Hepatic stellate cell (primary cell): ENCODE measurements around the gene FGGY.

Experiments
- DNase-seq: peaks from one replicate; pipeline ENCODE4 v3.0.0; 2011; ENCODE audit warnings: low spot score

The FGGY gene

GRCh38 chr1:59680044-59680443, 383.1 kb downstream of the FGGY start:
- DNase-seq, result no peak

DNA sequence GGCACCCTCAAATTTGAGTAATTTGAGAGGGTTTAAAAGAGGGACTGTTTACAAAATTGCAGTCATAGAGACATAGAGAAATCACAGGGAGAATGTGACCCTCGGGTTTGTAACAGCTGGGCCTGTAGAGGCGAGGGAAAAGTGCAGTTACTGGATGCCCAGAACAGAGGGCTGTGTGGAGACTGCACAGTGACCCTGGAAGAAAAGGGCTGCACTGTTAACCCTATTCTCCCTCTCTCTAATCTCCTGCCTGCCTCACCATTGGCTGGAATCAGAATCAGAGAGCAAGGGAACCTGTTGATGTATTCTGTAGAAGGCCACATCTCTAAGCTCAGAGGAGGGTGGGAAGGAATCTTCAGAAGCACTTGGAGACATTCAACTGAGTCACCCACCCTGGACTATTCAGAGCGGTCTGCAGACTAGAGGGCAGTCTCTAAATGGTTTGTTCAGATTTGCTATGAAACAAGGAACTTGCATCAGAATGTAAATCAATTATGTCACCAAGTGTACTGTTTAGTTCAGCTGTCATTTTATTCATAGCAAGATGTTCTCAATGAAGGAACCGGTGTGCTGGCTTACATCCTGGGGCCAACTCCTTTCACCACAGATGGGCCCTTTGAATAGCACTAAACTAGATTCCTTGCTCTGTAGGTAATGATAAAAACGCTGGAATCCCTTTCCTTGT, 385.6 kb downstream of the FGGY start:
- DNase-seq, result no peak

GRCh38 chr1:59683197-59683596, 386.3 kb downstream of the FGGY start:
- no peak for DNase-seq

DNA sequence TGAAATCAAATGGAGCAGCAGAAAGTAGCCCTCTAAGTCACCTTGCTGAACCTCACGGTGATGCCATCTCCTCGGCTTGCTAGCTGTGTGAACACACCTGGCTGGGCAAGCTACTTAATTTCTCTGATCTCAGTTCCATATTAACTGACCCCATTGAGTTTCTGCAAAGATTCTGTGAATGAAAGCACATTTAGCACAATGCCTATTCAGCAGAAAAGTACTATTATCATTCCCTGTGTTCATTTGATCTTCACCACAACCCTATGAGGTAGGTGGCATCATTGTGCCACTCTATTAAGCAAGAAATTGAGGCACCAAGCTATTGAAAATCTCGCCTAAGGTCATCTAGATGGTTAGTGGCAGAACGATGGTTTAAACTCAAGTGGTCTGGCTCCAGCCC, 387.8 kb downstream of the FGGY start:
- DNase-seq, result no peak

- DNase-seq, result no peak
Measured at GRCh38 chr1:59685101-59685500, 388.2 kb downstream of the FGGY start.

- no peak for DNase-seq
Measured at GRCh38 chr1:59685666-59686065, 388.8 kb downstream of the FGGY start.

- DNase-seq, result no peak
Measured at GRCh38 chr1:59686170-59686569, 389.3 kb downstream of the FGGY start.

DNA sequence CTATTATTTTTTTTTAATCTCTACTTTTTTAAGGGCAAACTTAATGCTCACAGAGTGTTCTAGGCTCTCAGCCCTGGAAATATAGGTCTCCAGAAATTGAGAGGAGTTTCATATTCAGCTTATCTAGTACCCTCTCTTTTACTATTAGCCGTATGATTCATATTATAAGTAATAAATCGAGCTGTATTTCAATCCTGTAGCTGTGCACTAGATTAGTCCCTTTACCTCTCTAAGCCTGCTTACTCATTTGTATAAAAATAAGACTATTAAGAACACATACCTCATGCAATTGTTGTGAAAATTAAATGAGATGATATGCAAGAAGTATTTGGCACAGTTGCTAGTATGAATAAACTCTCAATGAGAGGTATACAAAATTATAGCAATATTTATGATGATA, 389.7 kb downstream of the FGGY start:
- DNase-seq, result no peak

DNA sequence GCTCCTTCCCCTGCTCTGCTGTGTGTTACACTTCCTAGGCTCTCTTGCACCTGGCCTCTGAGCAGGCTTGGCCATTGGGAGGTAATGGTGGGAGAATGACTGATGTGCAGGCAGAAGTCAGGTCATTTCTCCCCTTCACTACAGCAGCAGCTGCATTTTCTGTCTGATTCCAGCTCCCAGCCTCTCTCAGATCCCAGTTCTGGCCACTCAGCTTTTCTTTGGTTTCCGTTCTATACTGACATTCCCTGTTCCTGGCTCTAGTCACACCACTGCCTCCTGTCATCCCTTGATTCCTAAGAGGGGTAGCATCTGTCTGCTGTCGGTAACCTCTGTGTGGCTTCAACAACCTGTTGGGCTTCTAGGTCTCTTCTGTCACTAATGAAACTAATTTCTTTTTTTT, 390.2 kb downstream of the FGGY start:
- no peak for DNase-seq

- DNase-seq, result no peak
Measured at GRCh38 chr1:59688976-59689375, 392.1 kb downstream of the FGGY start.

GRCh38 chr1:59689730-59690129, 392.8 kb downstream of the FGGY start:
- DNase-seq, result no peak

- no peak for DNase-seq
Measured at GRCh38 chr1:59690171-59690930, 393.5 kb downstream of the FGGY start.

- no peak for DNase-seq
Measured at GRCh38 chr1:59691261-59691660, 394.4 kb downstream of the FGGY start.

- peak; percentile 40 for DNase-seq
Measured at GRCh38 chr1:59692591-59692990, 395.7 kb downstream of the FGGY start.

- no peak for DNase-seq
Measured at GRCh38 chr1:59693406-59693805, 396.5 kb downstream of the FGGY start.

DNA sequence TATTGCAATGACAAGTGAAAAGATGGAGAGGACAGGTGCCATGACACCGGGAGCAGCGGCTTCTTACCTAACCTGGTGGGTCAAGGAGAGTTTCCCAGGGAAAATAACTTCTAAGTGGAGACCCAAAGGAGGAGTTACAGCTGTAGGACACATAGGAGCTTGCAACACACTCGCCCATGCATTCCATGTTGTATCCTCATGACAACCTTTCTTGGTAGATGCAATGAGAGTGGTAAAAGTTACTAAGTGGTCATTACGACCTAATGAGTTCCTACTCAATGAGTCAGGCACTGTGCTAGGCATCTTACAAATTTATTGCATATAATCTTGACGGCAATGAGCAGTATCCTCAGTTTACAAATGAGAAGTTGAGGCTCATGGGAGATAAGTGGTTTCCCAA, 398.4 kb downstream of the FGGY start:
- no peak for DNase-seq

- no peak for DNase-seq
Measured at GRCh38 chr1:59696421-59697115, 399.7 kb downstream of the FGGY start.

DNA sequence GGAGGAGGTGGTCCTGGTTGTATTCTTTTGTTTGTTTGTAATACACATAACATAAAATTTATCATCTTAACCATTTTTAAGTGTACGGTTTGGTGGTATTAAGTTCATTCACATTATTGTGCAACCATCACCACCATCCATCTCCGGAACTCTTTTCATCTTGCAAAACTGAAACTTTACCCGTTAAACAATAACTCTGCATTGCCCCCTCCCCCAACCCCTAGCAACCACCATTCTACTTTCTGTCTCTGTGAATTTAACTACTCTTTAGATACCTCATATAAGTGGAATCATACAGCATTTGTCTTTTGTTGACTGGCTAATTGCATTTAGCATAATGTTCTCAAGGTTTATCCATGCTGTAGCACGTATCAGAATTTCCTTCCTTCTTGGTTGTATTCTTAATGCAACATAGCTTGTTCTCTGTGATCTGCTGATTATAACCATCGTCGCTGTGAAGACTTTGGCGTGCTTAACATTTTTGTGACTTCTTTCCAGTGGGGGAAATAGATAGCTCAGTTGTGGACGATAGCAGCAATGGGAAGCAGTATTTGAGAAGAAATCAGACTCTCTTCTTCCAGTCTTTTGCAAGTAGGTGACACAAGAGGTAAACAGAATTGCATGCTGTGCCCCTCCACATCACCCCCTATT, 400.4 kb downstream of the FGGY start:
- DNase-seq, result no peak

DNA sequence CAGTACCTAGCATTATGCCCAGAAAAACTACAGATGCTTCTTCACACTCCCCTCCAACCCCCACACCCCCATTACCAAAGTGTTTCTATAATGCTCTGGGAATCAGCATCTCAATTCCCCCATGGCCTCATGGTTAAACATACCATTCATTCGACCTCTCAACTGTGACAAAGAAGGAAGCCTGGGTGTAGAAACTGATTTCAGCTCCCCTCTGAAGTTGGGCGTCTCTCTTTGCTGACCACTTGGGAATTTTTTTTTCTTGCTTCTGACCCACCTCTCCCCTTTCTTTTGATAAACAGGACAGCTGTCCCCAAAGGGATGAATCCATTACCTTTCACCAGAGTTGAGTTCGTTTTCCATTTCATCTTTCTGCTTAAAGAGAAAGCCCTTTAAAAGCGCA, 401.5 kb downstream of the FGGY start:
- DNase-seq, result no peak

DNA sequence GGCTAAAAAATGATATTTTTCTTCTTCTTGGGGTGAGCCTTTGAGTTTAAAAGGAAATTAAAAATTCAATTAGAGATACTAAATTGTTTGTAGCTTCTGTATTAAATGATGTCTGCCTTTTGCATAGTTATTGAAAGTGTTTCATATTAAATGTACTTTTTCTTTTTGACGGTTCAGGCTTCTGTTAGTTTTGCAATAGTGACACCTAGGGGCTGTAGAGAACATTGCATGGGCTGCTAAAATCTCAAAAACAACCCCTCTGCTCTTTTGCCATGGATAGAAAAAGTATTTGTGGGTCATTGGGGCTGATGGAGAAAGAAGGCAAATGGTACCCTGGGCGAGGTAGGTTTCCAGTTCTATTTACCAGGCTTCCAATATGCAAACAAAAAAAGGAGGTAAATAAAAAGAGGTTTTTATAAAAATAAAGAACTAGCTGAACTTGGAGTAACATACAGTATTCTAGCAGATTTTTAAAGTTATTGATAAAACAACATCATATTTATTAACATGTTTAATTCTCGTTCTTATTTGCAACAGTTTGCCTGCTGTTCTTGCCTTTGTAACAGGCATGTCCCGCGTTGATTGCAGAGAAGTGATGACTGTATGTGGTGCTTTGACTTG, 402.4 kb downstream of the FGGY start:
- peak; percentile 19 for DNase-seq

- no peak for DNase-seq
Measured at GRCh38 chr1:59701376-59701775, 404.5 kb downstream of the FGGY start.

DNA sequence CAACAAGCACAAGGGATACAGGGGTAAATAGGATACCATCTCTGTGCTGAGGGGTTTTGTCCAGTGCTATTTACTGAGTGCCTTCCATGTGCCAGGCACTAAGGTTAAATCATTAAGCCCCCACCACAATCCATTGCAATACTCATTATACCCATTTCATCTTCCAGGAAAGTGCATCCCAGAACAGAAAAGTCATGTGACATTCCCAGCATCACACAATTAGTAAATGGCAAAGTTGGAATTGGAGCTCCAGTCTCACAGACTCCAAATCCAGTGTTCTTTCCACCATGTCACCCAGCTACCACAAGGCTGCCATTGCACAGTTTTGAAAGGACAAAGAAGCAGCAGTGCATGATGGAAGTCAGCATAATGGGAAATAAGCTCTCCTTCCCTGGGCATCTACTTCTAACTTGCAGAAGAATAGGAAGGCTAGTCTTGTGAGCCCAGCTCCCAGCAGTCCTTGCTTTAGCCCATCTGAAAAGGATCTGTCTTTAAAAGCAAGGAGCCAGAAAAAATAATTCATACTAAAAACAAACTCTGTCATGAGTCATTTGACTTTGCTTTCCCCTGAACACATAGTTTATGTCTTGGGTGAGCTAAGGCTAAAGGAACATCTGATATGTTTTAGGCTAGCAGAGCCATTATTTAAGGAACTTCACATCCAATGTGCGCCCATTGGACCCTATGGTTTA, 406.5 kb downstream of the FGGY start:
- DNase-seq, result peak; percentile 37
